ENCODE data around the gene CASP2.

CASP2 gene

GRCh38 chr7:143280160-143280559 lies 8.0 kb upstream of the CASP2 start:
- TF ChIP-seq, protein P1, sequence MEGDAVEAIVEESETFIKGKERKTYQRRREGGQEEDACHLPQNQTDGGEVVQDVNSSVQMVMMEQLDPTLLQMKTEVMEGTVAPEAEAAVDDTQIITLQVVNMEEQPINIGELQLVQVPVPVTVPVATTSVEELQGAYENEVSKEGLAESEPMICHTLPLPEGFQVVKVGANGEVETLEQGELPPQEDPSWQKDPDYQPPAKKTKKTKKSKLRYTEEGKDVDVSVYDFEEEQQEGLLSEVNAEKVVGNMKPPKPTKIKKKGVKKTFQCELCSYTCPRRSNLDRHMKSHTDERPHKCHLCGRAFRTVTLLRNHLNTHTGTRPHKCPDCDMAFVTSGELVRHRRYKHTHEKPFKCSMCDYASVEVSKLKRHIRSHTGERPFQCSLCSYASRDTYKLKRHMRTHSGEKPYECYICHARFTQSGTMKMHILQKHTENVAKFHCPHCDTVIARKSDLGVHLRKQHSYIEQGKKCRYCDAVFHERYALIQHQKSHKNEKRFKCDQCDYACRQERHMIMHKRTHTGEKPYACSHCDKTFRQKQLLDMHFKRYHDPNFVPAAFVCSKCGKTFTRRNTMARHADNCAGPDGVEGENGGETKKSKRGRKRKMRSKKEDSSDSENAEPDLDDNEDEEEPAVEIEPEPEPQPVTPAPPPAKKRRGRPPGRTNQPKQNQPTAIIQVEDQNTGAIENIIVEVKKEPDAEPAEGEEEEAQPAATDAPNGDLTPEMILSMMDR (IDR thresholded peaks at IDR 0.05; ENCODE audit: low read depth, low read length), result no peak
- H3K4me3 ChIP-seq (ENCODE audit: low read depth, low read length), result no peak overlapping the region

DNA sequence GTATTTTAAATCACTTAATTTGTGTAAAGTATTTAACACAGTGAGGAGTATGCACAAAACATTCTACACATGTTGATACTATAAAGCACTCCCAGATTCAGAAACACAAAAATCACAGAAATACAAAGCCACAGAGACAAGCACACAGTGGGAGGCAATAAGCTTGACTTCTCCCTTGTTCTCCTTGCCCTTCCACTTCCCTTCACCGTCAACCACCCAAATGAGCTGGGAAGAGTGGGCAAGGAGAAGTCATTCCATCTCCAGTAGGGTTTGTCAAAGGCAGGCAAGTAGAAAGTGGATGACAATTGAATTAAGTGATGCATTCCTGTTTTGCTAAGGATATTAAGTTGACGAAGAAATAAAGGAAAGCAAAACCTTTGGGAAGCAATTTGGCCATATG lies 7.6 kb upstream of the CASP2 start:
- no peak overlapping the region for H3K4me3 ChIP-seq (ENCODE audit: low read depth, low read length)
- TF ChIP-seq, protein P1 (IDR thresholded peaks at IDR 0.05; ENCODE audit: low read depth, low read length), result no peak

- TF ChIP-seq, protein P1 (IDR thresholded peaks at IDR 0.05; ENCODE audit: low read depth, low read length), result no peak
- no peak overlapping the region for H3K4me3 ChIP-seq (ENCODE audit: low read depth, low read length)
These were observed 6.6 kb upstream of the CASP2 start for GRCh38 chr7:143281529-143281928.

GRCh38 chr7:143282124-143282523 lies 6.0 kb upstream of the CASP2 start:
- TF ChIP-seq, protein P1 (IDR thresholded peaks at IDR 0.05; ENCODE audit: low read depth, low read length), result no peak

DNA sequence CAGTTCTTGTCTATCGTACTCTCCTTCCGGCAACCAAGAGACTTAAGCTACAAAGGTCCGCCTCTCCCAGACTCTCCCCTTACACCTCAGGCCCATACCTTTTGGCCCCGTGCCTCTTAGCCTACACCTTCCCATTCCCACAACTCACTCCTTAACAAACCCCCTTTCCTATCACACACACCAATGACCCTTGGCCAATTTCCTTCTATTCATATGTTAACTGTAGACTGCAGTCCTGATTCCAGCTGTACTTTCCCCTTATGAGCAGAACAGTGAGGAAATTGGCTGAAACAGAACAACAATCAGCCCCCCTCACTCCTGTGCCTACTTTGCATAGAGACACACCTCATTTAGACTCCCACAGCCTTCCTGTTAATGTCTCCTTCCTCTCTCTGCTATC lies 4.8 kb upstream of the CASP2 start:
- H3K4me3 ChIP-seq (ENCODE audit: low read depth, low read length), result no peak overlapping the region
- TF ChIP-seq, protein P1 (IDR thresholded peaks at IDR 0.05; ENCODE audit: low read depth, low read length), result no peak

More at GRCh38 chr7:143282124-143282523, 6.0 kb upstream of the CASP2 start:
- H3K4me3 ChIP-seq (ENCODE audit: low read depth, low read length), result no peak overlapping the region

DNA sequence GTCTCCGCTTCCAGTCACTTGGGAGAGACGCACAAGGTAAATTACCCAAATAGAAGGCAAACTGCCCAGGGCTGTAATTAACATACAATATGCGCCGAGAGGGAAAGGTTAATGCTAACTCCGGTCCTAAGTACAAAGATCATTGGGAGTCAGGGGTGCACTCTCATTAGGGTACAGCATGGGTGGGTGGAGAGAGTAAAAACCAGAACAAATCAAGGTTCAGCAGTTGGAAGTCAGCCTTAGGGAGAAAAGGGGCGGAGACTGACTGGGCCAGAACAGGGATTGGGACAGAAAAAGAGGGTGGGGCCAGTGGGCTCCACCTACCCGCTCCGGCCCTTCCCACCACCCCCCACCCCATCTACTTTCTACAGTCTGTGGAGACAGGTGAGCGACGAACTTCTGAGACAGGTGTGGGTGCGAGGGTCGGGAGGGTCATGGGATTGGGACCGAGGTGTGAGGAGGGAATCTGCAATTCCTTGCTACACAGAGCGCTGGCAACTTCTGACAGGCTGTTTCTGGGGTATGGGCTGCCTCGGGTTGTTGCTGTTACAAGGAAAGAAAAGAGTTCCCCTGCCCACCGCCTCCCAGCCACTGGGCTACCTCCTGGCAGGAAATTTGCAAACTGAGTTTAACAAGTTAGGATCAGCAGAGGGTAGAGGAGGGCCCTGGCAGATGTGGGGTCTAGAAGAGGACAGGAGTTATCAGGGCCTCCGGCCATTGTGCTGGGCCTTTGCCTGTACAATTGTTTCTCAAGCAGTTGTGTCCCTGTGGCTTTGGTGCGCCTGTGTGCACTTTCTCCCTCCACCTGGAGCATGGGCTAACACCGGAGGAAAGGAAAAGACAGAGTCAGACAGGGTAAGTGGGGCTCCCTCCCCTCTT lies 3.3 kb upstream of the CASP2 start, which contains the start of gene TMEM139:
Gene TMEM139, plus strand, starts transcription at position 368 of the 879 bp plus-strand sequence. CDS start 1,000 bp downstream, outside the sequence.
- TF ChIP-seq, protein P1 (IDR thresholded peaks at IDR 0.05; ENCODE audit: low read depth, low read length), result no peak
- H3K4me3 ChIP-seq (ENCODE audit: low read depth, low read length), result no peak within 1 kb of the TSS

GRCh38 chr7:143285470-143285778 lies 2.7 kb upstream of the CASP2 start:
- TF ChIP-seq, protein P1 (IDR thresholded peaks at IDR 0.05; ENCODE audit: low read depth, low read length), result no peak
- H3K4me3 ChIP-seq (ENCODE audit: low read depth, low read length), result no peak overlapping the region

Data from WI38 (cell line).